Measurements from ENCODE around the gene USP35. TPM values are rescaled to one million over a fixed set of nuclear protein-coding genes. Genes with fewer than 3 reads are reported as not detected.

Gene USP35
- total RNA-seq, 1 experiment from 2014 or later = 10.6 TPM

DNA sequence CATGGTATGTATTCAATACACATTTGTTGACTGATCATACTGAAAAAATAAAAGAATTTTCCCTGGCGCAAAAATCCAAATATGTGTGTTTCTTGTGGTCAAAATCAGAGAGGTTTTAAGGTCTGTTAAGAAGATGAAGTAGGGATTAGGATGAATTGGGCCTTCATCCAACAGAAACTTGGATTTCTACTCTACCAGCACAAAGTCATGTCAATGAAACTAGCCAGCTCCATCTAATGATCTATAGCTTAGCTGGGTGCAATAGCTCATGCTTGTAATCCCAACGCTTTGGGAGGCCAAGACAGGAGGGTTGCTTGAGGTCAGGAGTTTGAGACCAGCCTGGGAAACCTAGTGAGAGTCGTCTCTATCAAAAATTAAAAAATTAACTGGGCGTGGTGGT is 65.5 kb downstream of the USP35 start:
- no peaks in the 10 kb centered on the region for H3K4me1 Mint-ChIP-seq
- CTCF ChIA-PET = no interaction called here
- no peak for ATAC-seq

More for the DNA sequence above, 65.5 kb downstream of the USP35 start:
- no peaks in the 10 kb centered on the region for H3K9me3 Mint-ChIP-seq
- TF ChIP-seq, protein P1, sequence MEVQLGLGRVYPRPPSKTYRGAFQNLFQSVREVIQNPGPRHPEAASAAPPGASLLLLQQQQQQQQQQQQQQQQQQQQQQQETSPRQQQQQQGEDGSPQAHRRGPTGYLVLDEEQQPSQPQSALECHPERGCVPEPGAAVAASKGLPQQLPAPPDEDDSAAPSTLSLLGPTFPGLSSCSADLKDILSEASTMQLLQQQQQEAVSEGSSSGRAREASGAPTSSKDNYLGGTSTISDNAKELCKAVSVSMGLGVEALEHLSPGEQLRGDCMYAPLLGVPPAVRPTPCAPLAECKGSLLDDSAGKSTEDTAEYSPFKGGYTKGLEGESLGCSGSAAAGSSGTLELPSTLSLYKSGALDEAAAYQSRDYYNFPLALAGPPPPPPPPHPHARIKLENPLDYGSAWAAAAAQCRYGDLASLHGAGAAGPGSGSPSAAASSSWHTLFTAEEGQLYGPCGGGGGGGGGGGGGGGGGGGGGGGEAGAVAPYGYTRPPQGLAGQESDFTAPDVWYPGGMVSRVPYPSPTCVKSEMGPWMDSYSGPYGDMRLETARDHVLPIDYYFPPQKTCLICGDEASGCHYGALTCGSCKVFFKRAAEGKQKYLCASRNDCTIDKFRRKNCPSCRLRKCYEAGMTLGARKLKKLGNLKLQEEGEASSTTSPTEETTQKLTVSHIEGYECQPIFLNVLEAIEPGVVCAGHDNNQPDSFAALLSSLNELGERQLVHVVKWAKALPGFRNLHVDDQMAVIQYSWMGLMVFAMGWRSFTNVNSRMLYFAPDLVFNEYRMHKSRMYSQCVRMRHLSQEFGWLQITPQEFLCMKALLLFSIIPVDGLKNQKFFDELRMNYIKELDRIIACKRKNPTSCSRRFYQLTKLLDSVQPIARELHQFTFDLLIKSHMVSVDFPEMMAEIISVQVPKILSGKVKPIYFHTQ (CRISPR knock-in tag; IDR thresholded peaks at IDR 0.05) = no peak
- no peak for TF ChIP-seq TP53 (CRISPR knock-in tag; IDR thresholded peaks at IDR 0.05)
- no peak for TF ChIP-seq CREM (CRISPR knock-in tag; IDR thresholded peaks at IDR 0.05)
- no peak for TF ChIP-seq FOXP4 (CRISPR knock-in tag; IDR thresholded peaks at IDR 0.05)
- TF ChIP-seq ZNF671 (CRISPR knock-in tag; IDR thresholded peaks at IDR 0.05) = no peak
- TF ChIP-seq ZNF232 (CRISPR knock-in tag; IDR thresholded peaks at IDR 0.05) = no peak
- no peak for TF ChIP-seq ZSCAN18 (CRISPR knock-in tag; IDR thresholded peaks at IDR 0.05)
- no peak for TF ChIP-seq E2F5 (CRISPR knock-in tag; IDR thresholded peaks at IDR 0.05)
- no peak for TF ChIP-seq ZBTB21 (CRISPR knock-in tag; IDR thresholded peaks at IDR 0.05; ENCODE audit: borderline replicate concordance)
- no peak for TF ChIP-seq TEAD1 (CRISPR knock-in tag; IDR thresholded peaks at IDR 0.05)
- TF ChIP-seq ELF4 (CRISPR knock-in tag; IDR thresholded peaks at IDR 0.05; ENCODE audit: low read depth) = no peak
- TF ChIP-seq ZNF532 (CRISPR knock-in tag; IDR thresholded peaks at IDR 0.05; ENCODE audit: borderline replicate concordance) = no peak
- no peak for TF ChIP-seq ZNF281 (CRISPR knock-in tag; IDR thresholded peaks at IDR 0.05)
- TF ChIP-seq CREB1 (CRISPR knock-in tag; IDR thresholded peaks at IDR 0.05) = no peak
- TF ChIP-seq GABPB1 (CRISPR knock-in tag; IDR thresholded peaks at IDR 0.05) = no peak
- no peak for TF ChIP-seq SOX15 (CRISPR knock-in tag; IDR thresholded peaks at IDR 0.05)
- no peaks in the 10 kb centered on the region for H3K36me3 Mint-ChIP-seq
- DNase-seq (ENCODE audit: low spot score) = no peak
- H3K27me3 Mint-ChIP-seq (ENCODE audit: low read depth) = no peaks in the 10 kb centered on the region
- H3K27ac Mint-ChIP-seq = no peak overlapping the region
- no peak overlapping the region for H3K4me3 Mint-ChIP-seq
- POLR2A ChIA-PET = no interaction called here
